ENCODE results near the gene ABCG4. TPM values are rescaled to one million over a fixed set of nuclear protein-coding genes. Genes with fewer than 3 reads are reported as not detected.
"Not testable (repeated sequence)": the region's sequence is repeated elsewhere in the genome, so short reads cannot be mapped to it uniquely, and the experiment has no call there.

ABCG4 gene
- total and polyA plus RNA-seq, 5 donors from 2014 or later = not detected

- no peak for DNase-seq
- Mint-ChIP-seq H3K4me3 (no peak overlapping the region), H3K36me3 (peaks cover 17% of the 10 kb centered on the region), H3K27ac (no peak overlapping the region), H3K4me1 (peaks cover 0 to 18% (median 10%) of the 10 kb centered on the region in 4 donors), H3K27me3 (no peaks in the 10 kb centered on the region), H3K9me3 (no peaks in the 10 kb centered on the region)
- H3K9me3 ChIP-seq (ENCODE audit: control insufficient read depth in 2 of 2, low read length in 2 of 2) = no peaks in the 10 kb centered on the region
- no peak overlapping the region for H3K27ac ChIP-seq (ENCODE audit: insufficient read depth, low read length, poor library complexity, severe bottlenecking)
- H3K36me3 ChIP-seq (ENCODE audit: control insufficient read depth, insufficient read depth, low read length) = no peaks in the 10 kb centered on the region
- no peak for ATAC-seq (ENCODE audit: low read depth in 2 of 2)
- H3K4me3 ChIP-seq (ENCODE audit: low read depth, low read length) = no peak overlapping the region
- no peaks in the 10 kb centered on the region for H3K27me3 ChIP-seq (ENCODE audit: control insufficient read depth, insufficient read depth, low read length)
- peaks cover 10% of the 10 kb centered on the region for H3K4me1 ChIP-seq (ENCODE audit: control insufficient read depth, insufficient read depth, low read length, poor library complexity, severe bottlenecking)
These were observed 31.1 kb downstream of the ABCG4 start for GRCh38 chr11:119179983-119180382.

DNA sequence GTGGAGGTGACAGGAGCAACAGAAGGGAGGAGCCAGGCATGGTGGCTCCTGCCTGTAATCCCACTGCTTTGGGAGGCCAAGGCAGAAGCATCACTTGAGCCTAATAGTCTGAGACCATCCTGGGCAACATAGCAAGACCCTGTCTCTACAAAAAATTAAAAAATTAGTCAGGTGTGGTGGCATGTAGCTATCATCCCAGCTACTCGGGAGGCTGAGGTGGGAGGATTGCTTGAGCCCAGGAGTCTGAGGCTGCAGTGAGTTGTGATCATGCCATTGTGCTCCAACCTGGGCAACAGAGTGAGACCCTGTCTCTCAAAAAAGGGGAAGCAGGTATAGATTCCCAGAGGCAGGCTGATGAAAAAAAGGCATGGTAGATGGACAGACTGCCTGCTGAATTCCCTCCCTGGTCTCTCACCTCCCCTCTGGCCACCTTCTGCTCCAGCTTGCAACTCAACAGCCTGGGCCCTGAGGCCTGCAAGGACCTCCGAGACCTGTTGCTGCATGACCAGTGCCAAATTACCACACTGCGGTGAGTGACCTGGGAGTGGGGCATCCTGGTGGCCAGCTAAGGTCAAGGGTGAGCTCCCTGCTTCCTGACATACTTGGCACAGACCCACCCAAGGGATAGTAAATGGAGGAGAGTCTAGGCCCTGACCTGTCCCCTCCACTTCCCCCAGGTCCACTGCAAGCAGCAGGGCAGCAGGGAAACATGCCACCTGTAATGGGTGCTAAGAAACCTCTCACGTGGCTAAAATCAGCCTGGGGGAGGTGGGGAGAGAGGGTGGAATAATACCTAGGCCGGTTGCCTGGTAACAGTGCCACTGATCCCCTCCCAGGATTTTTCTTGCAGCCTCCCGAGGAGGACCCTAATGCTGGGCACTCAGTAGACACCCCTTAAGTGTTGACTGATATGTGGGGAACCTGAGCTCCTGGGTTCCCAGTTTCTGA, 32.2 kb downstream of the ABCG4 start:
- Histone ChIP-seq H3K9me3 (ENCODE audit: control insufficient read depth in 2 of 2, low read length in 2 of 2) (no peaks in the 10 kb centered on the region), H3K27me3 (ENCODE audit: control insufficient read depth, insufficient read depth, low read length) (no peaks in the 10 kb centered on the region), H3K27ac (ENCODE audit: insufficient read depth, low read length, poor library complexity, severe bottlenecking) (no peak overlapping the region), H3K4me1 (ENCODE audit: control insufficient read depth, insufficient read depth, low read length, poor library complexity, severe bottlenecking) (peaks cover 10% of the 10 kb centered on the region), H3K4me3 (ENCODE audit: low read depth, low read length) (no peak overlapping the region), H3K36me3 (ENCODE audit: control insufficient read depth, insufficient read depth, low read length) (no peaks in the 10 kb centered on the region)
- Mint-ChIP-seq H3K27ac (no peak overlapping the region), H3K27me3 (no peaks in the 10 kb centered on the region), H3K4me1 (peaks cover 0 to 13% (median 8%) of the 10 kb centered on the region in 4 donors), H3K9me3 (no peaks in the 10 kb centered on the region), H3K4me3 (no peak overlapping the region), H3K36me3 (peaks cover 10% of the 10 kb centered on the region)
- DNase-seq = no peak
- ATAC-seq (ENCODE audit: low read depth in 2 of 2) = no peak

GRCh38 chr11:119181677-119182412, 33.0 kb downstream of the ABCG4 start:
- ATAC-seq (ENCODE audit: low read depth in 2 of 2) (no peak), DNase-seq (no peak)
- Mint-ChIP-seq H3K27ac (no peak overlapping the region), H3K4me3 (no peak overlapping the region), H3K4me1 (peaks cover 0 to 13% (median 8%) of the 10 kb centered on the region in 4 donors), H3K9me3 (no peaks in the 10 kb centered on the region), H3K27me3 (no peaks in the 10 kb centered on the region), H3K36me3 (peaks cover 10% of the 10 kb centered on the region)
- Histone ChIP-seq H3K9me3 (ENCODE audit: control insufficient read depth in 2 of 2, low read length in 2 of 2) (no peaks in the 10 kb centered on the region), H3K4me1 (ENCODE audit: control insufficient read depth, insufficient read depth, low read length, poor library complexity, severe bottlenecking) (peaks cover 10% of the 10 kb centered on the region), H3K27me3 (ENCODE audit: control insufficient read depth, insufficient read depth, low read length) (no peaks in the 10 kb centered on the region), H3K36me3 (ENCODE audit: control insufficient read depth, insufficient read depth, low read length) (no peaks in the 10 kb centered on the region), H3K4me3 (ENCODE audit: low read depth, low read length) (no peak overlapping the region), H3K27ac (ENCODE audit: insufficient read depth, low read length, poor library complexity, severe bottlenecking) (no peak overlapping the region)

DNA sequence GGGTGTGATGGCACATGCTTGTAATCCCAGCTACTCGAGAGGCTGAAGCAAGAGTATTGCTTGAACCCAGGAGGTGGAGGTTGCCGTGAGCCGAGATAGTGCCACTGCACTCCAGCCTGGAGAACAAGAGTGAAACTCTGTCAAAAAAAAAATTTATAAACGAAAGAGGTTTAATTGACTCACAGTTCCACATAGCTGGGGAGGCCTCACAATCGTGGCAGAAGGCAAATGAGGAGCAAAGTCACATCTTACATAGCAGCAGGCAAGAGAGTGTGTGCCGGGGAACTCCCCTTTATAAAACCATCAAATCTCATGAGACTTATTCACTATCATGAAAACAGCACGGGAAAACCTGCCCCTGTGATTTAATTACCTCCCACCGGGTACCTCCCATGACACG, 35.5 kb downstream of the ABCG4 start:
- H3K36me3 Mint-ChIP-seq; H3K27me3 Mint-ChIP-seq; H3K4me1 Mint-ChIP-seq; H3K36me3 ChIP-seq (ENCODE audit: control insufficient read depth, insufficient read depth, low read length); H3K9me3 Mint-ChIP-seq; H3K4me3 ChIP-seq (ENCODE audit: low read depth, low read length); H3K27ac Mint-ChIP-seq; H3K27ac ChIP-seq (ENCODE audit: insufficient read depth, low read length, poor library complexity, severe bottlenecking); DNase-seq; H3K4me1 ChIP-seq (ENCODE audit: control insufficient read depth, insufficient read depth, low read length, poor library complexity, severe bottlenecking); ATAC-seq (ENCODE audit: low read depth in 2 of 2); H3K27me3 ChIP-seq (ENCODE audit: control insufficient read depth, insufficient read depth, low read length); H3K9me3 ChIP-seq (ENCODE audit: control insufficient read depth in 2 of 2, low read length in 2 of 2); H3K4me3 Mint-ChIP-seq: not testable (repeated sequence)

- Mint-ChIP-seq H3K4me3 (no peak overlapping the region), H3K27ac (peak overlapping the region in 1 of 3 donors; percentile 65), H3K36me3 (peaks cover 4% of the 10 kb centered on the region), H3K27me3 (no peaks in the 10 kb centered on the region), H3K4me1 (no peaks in the 10 kb centered on the region), H3K9me3 (no peaks in the 10 kb centered on the region)
- no peaks in the 10 kb centered on the region for H3K36me3 ChIP-seq (ENCODE audit: control insufficient read depth, insufficient read depth, low read length)
- H3K27ac ChIP-seq (ENCODE audit: insufficient read depth, low read length, poor library complexity, severe bottlenecking) = no peak overlapping the region
- no peaks in the 10 kb centered on the region for H3K9me3 ChIP-seq (ENCODE audit: control insufficient read depth in 2 of 2, low read length in 2 of 2)
- DNase-seq (no peak), ATAC-seq (ENCODE audit: low read depth in 2 of 2) (no peak)
- H3K4me1 ChIP-seq (ENCODE audit: control insufficient read depth, insufficient read depth, low read length, poor library complexity, severe bottlenecking) = no peaks in the 10 kb centered on the region
- H3K27me3 ChIP-seq (ENCODE audit: control insufficient read depth, insufficient read depth, low read length) = no peaks in the 10 kb centered on the region
- no peak overlapping the region for H3K4me3 ChIP-seq (ENCODE audit: low read depth, low read length)
These were observed 37.3 kb downstream of the ABCG4 start for GRCh38 chr11:119185981-119186634.

DNA sequence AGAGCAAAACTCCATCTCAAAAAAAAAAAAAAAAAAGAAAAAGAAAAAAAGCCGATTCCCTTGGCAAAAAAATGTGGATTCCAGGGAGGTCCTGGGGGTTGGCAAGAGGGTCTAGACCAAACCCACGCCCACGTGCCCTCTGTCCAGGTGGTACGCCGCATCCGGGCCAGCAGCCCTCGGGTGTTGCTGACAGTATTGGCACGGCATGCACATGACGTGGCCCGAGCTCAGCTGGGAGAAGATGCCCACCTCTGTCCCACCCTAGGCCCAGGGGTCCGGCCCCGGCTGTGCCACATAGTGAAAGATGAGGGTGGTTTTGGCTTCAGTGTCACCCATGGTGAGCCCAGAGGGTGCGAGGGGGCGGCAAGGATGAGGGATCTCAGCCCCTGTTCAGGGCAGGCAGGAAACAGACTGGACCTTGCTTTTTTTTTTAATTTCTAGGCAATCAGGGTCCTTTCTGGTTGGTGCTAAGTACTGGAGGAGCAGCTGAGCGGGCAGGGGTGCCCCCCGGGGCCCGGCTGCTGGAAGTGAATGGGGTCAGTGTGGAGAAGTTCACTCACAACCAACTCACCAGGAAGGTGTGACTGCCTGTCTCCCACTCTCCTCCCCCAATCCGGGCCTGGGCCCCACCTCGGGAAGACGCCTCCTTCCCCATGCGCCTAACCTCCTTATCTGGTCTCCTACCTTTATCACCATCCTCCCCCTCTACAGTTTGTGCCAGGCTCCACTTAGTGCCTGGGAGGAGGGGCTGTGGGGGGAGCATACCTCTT, 38.5 kb downstream of the ABCG4 start:
- Mint-ChIP-seq H3K4me3 (no peak overlapping the region), H3K36me3 (peaks cover 4% of the 10 kb centered on the region), H3K27me3 (no peaks in the 10 kb centered on the region), H3K9me3 (no peaks in the 10 kb centered on the region), H3K4me1 (no peaks in the 10 kb centered on the region), H3K27ac (no peak overlapping the region)
- H3K4me1 ChIP-seq (ENCODE audit: control insufficient read depth, insufficient read depth, low read length, poor library complexity, severe bottlenecking) = no peaks in the 10 kb centered on the region
- no peak overlapping the region for H3K27ac ChIP-seq (ENCODE audit: insufficient read depth, low read length, poor library complexity, severe bottlenecking)
- no peak for ATAC-seq (ENCODE audit: low read depth in 2 of 2)
- no peaks in the 10 kb centered on the region for H3K27me3 ChIP-seq (ENCODE audit: control insufficient read depth, insufficient read depth, low read length)
- H3K9me3 ChIP-seq (ENCODE audit: control insufficient read depth in 2 of 2, low read length in 2 of 2) = no peaks in the 10 kb centered on the region
- H3K36me3 ChIP-seq (ENCODE audit: control insufficient read depth, insufficient read depth, low read length) = no peaks in the 10 kb centered on the region
- H3K4me3 ChIP-seq (ENCODE audit: low read depth, low read length) = no peak overlapping the region
- DNase-seq = no peak

- Mint-ChIP-seq H3K27ac (no peak overlapping the region), H3K27me3 (no peaks in the 10 kb centered on the region), H3K4me3 (no peak overlapping the region), H3K36me3 (peaks cover 4% of the 10 kb centered on the region), H3K4me1 (no peaks in the 10 kb centered on the region), H3K9me3 (no peaks in the 10 kb centered on the region)
- H3K9me3 ChIP-seq (ENCODE audit: control insufficient read depth in 2 of 2, low read length in 2 of 2) = no peaks in the 10 kb centered on the region
- H3K4me3 ChIP-seq (ENCODE audit: low read depth, low read length) = no peak overlapping the region
- no peak overlapping the region for H3K27ac ChIP-seq (ENCODE audit: insufficient read depth, low read length, poor library complexity, severe bottlenecking)
- no peaks in the 10 kb centered on the region for H3K36me3 ChIP-seq (ENCODE audit: control insufficient read depth, insufficient read depth, low read length)
- H3K4me1 ChIP-seq (ENCODE audit: control insufficient read depth, insufficient read depth, low read length, poor library complexity, severe bottlenecking) = no peaks in the 10 kb centered on the region
- DNase-seq = no peak
- no peaks in the 10 kb centered on the region for H3K27me3 ChIP-seq (ENCODE audit: control insufficient read depth, insufficient read depth, low read length)
- ATAC-seq (ENCODE audit: low read depth in 2 of 2) = no peak
These were observed 39.2 kb downstream of the ABCG4 start for GRCh38 chr11:119188067-119188466.
